HepG2 (cell line): ENCODE results near the gene P2RX7. TPM values are rescaled to one million over a fixed set of nuclear protein-coding genes. Genes with fewer than 3 reads are reported as not detected.

Source experiments
- ASH2L ChIP-seq: fragments of 300-600, 200-600 bp; sonication (generic); IDR thresholded peaks from 2 replicates; pipeline ENCODE4 v1.7.0; 2017; ENCODE audit warnings: low read depth, mild to moderate bottlenecking, moderate library complexity, mixed read lengths, low read length; ENCODE audit not compliant: insufficient read length
- ATAD3A ChIP-seq: sonication (generic); formaldehyde crosslinking; IDR thresholded peaks from 2 replicates; pipeline ENCODE4 v1.4.0; 2020; ENCODE audit warnings: missing genetic modification reagents
- CBX5 ChIP-seq: sonication (generic); formaldehyde crosslinking; IDR thresholded peaks from 2 replicates; pipeline ENCODE4 v1.4.0; 2020; ENCODE audit warnings: missing genetic modification reagents, borderline replicate concordance
- FOXA1 ChIP-seq, 2 experiments: fragments of 450-650 bp in 1 of 2; sonication (generic) in 1 of 2; formaldehyde crosslinking in 1 of 2; IDR thresholded peaks; 2 replicates each; pipeline versions ENCODE4 v1.4.0 to v1.6.1; 2016 to 2020; ENCODE audit warnings: missing genetic modification reagents in 1 of 2
- HOXA3 ChIP-seq: sonication (generic); formaldehyde crosslinking; IDR thresholded peaks from 2 replicates; pipeline ENCODE4 v1.5.0; 2020; ENCODE audit warnings: missing genetic modification reagents
- MATR3 ChIP-seq: sonication (generic); formaldehyde crosslinking; IDR thresholded peaks from 2 replicates; pipeline ENCODE4 v1.4.0; 2020; ENCODE audit warnings: missing genetic modification reagents
- NFE2L1 ChIP-seq: sonication (generic); formaldehyde crosslinking; IDR thresholded peaks from 2 replicates; pipeline ENCODE4 v1.4.0; 2020; ENCODE audit warnings: missing genetic modification reagents, mild to moderate bottlenecking, borderline replicate concordance
- PHB2 ChIP-seq: fragments of 450-650 bp; IDR thresholded peaks from 2 replicates; pipeline ENCODE4 v1.6.1; 2018; ENCODE audit not compliant: partially characterized antibody
- RARG ChIP-seq: sonication (generic); formaldehyde crosslinking; IDR thresholded peaks from 2 replicates; pipeline ENCODE4 v1.4.0; 2020; ENCODE audit warnings: low read depth, mild to moderate bottlenecking, missing genetic modification reagents
- ZBTB42 ChIP-seq: sonication (generic); formaldehyde crosslinking; IDR thresholded peaks from 2 replicates; pipeline ENCODE4 v1.5.0; 2020; ENCODE audit warnings: mild to moderate bottlenecking, missing genetic modification reagents
- ZNF629 ChIP-seq: sonication (generic); formaldehyde crosslinking; conservative IDR thresholded peaks from 2 replicates; pipeline ENCODE4 v1.5.0; 2020; ENCODE audit warnings: missing genetic modification reagents
- ZNF7 ChIP-seq: IDR thresholded peaks from 2 replicates; pipeline ENCODE4 v1.6.1; 2016; ENCODE audit warnings: missing biosample characterization, missing genetic modification reagents
- ZNF790 ChIP-seq: sonication (generic); formaldehyde crosslinking; IDR thresholded peaks from 2 replicates; pipeline ENCODE4 v1.8.0; 2022; ENCODE audit warnings: missing genetic modification reagents, mild to moderate bottlenecking, borderline replicate concordance
- polyA plus RNA-seq, 8 experiments: library from polyadenylated mRNA; depleted of rRNA in 3 of 8; stranded (reverse) in 7 of 8; unstranded in 1 of 8; fragments of >200 nt; fragmentation: Illumina TruSeq in 4 of 8; extraction: Trizol in 4 of 8; gene quantifications; 2 replicates each; pipeline versions ENCODE4 v1.2.1 to v1.2.3, GENCODE V29; 2011 to 2016; ENCODE audit warnings: low read depth in 4 of 8, missing spikeins in 1 of 8, mixed read lengths in 1 of 8; ENCODE audit not compliant: insufficient read depth in 1 of 8
- total RNA-seq, 5 experiments: library from RNA; depleted of rRNA; stranded (reverse); fragments of >200 nt; fragmentation: Illumina TruSeq; extraction: Trizol; gene quantifications; 2 replicates each; pipeline ENCODE4 v1.2.3, GENCODE V29; 2016; ENCODE audit warnings: low read depth in 1 of 5
- TF ChIP-seq, protein P1 (sequence below): sonication (generic); formaldehyde crosslinking; conservative IDR thresholded peaks from 2 replicates; pipeline ENCODE4 v1.4.0; 2020; ENCODE audit warnings: mild to moderate bottlenecking, missing genetic modification reagents, moderate library complexity
- TF ChIP-seq, protein P2 (sequence below), 2 experiments: IDR thresholded peaks; 2 replicates each; pipeline ENCODE4 v1.6.1; 2011 to 2012; ENCODE audit warnings: low read length in 2 of 2, borderline replicate concordance in 1 of 2, low read depth in 1 of 2, mild to moderate bottlenecking in 1 of 2, moderate library complexity in 1 of 2
- TF ChIP-seq, protein P3 (sequence below): sonication (generic); formaldehyde crosslinking; IDR thresholded peaks from 2 replicates; pipeline ENCODE4 v1.4.0; 2020; ENCODE audit warnings: missing genetic modification reagents
- TF ChIP-seq, protein P4 (sequence below): sonication (generic); formaldehyde crosslinking; IDR thresholded peaks from 2 replicates; pipeline ENCODE4 v1.4.0; 2020; ENCODE audit warnings: missing genetic modification reagents, mild to moderate bottlenecking, borderline replicate concordance

The P2RX7 gene
- total and polyA plus RNA-seq, 2 of the 13 experiments (the other 11 are each of a cell fraction or from before 2014, with no cell fraction given), result 0.13 to 0.73 TPM

DNA sequence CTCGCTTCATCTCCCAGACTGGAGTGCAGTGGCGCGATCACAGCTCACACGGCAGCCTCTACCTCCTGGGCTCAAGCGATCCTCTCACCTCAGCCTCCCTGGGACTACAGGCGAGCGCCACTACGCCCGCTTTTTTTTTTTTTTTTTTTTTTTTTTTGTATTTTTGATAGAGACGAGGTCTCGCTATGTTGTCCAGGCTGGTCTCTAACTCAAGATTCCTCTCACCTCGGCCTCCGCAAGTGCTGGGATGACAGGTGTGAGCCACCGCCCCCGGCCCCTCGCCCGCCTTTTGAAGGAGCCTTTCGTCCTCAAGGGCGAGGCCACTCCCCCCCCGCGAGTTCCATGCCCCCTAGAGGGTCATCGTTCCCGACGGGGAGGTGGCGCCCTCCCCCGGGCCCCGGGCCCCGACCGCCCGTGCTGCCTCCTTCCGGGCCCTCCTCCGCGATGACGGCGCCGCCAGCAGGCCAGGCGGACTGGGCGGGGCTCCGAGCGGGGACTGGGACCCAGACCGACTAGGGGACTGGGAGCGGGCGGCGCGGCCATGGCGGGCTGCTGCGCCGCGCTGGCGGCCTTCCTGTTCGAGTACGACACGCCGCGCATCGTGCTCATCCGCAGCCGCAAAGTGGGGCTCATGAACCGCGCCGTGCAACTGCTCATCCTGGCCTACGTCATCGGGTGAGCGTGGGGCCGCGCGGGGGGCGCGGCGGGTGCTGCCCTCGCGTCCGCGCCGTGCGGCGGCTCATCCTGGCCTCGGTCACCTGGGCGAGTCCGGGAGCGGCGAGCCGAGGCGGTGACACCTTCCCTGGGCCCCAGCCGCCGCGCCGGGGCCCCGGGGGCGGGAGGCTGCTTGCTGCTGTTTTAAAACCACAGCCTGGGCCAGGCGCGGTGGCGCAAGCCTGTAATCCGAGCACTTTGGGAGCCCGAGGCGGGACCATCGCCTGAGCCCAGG lies 77.2 kb downstream of the P2RX7 start, which contains the start of gene P2RX4 (continued):
- no peak for TF ChIP-seq RARG
- TF ChIP-seq NFE2L1, result no peak
- TF ChIP-seq, protein P1, sequence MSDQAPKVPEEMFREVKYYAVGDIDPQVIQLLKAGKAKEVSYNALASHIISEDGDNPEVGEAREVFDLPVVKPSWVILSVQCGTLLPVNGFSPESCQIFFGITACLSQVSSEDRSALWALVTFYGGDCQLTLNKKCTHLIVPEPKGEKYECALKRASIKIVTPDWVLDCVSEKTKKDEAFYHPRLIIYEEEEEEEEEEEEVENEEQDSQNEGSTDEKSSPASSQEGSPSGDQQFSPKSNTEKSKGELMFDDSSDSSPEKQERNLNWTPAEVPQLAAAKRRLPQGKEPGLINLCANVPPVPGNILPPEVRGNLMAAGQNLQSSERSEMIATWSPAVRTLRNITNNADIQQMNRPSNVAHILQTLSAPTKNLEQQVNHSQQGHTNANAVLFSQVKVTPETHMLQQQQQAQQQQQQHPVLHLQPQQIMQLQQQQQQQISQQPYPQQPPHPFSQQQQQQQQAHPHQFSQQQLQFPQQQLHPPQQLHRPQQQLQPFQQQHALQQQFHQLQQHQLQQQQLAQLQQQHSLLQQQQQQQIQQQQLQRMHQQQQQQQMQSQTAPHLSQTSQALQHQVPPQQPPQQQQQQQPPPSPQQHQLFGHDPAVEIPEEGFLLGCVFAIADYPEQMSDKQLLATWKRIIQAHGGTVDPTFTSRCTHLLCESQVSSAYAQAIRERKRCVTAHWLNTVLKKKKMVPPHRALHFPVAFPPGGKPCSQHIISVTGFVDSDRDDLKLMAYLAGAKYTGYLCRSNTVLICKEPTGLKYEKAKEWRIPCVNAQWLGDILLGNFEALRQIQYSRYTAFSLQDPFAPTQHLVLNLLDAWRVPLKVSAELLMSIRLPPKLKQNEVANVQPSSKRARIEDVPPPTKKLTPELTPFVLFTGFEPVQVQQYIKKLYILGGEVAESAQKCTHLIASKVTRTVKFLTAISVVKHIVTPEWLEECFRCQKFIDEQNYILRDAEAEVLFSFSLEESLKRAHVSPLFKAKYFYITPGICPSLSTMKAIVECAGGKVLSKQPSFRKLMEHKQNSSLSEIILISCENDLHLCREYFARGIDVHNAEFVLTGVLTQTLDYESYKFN, result no peak
- no peak for TF ChIP-seq PHB2
- no peak for TF ChIP-seq ZNF7
- no peak for TF ChIP-seq ZNF629
- peak; percentile 86 for TF ChIP-seq HOXA3 (CRISPR knock-in tag)
- TF ChIP-seq ZBTB42 (CRISPR knock-in tag), result no peak
- TF ChIP-seq, protein P2, sequence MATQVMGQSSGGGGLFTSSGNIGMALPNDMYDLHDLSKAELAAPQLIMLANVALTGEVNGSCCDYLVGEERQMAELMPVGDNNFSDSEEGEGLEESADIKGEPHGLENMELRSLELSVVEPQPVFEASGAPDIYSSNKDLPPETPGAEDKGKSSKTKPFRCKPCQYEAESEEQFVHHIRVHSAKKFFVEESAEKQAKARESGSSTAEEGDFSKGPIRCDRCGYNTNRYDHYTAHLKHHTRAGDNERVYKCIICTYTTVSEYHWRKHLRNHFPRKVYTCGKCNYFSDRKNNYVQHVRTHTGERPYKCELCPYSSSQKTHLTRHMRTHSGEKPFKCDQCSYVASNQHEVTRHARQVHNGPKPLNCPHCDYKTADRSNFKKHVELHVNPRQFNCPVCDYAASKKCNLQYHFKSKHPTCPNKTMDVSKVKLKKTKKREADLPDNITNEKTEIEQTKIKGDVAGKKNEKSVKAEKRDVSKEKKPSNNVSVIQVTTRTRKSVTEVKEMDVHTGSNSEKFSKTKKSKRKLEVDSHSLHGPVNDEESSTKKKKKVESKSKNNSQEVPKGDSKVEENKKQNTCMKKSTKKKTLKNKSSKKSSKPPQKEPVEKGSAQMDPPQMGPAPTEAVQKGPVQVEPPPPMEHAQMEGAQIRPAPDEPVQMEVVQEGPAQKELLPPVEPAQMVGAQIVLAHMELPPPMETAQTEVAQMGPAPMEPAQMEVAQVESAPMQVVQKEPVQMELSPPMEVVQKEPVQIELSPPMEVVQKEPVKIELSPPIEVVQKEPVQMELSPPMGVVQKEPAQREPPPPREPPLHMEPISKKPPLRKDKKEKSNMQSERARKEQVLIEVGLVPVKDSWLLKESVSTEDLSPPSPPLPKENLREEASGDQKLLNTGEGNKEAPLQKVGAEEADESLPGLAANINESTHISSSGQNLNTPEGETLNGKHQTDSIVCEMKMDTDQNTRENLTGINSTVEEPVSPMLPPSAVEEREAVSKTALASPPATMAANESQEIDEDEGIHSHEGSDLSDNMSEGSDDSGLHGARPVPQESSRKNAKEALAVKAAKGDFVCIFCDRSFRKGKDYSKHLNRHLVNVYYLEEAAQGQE (IDR thresholded peaks at IDR 0.05; ENCODE audit: borderline replicate concordance in 1 of 2, low read depth in 1 of 2, low read length in 2 of 2), result no peak
- no peak for TF ChIP-seq FOXA1 (IDR thresholded peaks at IDR 0.05)
- 0 out of 2 replicates have a peak, but pooled peaks have one; percentile 2 for TF ChIP-seq FOXA1 (CRISPR knock-in tag; IDR thresholded peaks at IDR 0.05)
- TF ChIP-seq MATR3 (CRISPR knock-in tag), result no peak
- TF ChIP-seq ATAD3A (CRISPR knock-in tag), result no peak
- TF ChIP-seq, protein P3, sequence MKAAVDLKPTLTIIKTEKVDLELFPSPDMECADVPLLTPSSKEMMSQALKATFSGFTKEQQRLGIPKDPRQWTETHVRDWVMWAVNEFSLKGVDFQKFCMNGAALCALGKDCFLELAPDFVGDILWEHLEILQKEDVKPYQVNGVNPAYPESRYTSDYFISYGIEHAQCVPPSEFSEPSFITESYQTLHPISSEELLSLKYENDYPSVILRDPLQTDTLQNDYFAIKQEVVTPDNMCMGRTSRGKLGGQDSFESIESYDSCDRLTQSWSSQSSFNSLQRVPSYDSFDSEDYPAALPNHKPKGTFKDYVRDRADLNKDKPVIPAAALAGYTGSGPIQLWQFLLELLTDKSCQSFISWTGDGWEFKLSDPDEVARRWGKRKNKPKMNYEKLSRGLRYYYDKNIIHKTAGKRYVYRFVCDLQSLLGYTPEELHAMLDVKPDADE (CRISPR knock-in tag), result no peak
- TF ChIP-seq, protein P4, sequence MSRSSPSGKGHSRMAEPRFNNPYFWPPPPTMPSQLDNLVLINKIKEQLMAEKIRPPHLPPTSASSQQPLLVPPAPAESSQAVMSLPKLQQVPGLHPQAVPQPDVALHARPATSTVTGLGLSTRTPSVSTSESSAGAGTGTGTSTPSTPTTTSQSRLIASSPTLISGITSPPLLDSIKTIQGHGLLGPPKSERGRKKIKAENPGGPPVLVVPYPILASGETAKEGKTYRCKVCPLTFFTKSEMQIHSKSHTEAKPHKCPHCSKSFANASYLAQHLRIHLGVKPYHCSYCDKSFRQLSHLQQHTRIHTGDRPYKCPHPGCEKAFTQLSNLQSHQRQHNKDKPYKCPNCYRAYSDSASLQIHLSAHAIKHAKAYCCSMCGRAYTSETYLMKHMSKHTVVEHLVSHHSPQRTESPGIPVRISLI (CRISPR knock-in tag), result no peak
- no peak for TF ChIP-seq ZNF790 (CRISPR knock-in tag)
- TF ChIP-seq ASH2L, result peak; percentile 61
- no peak for TF ChIP-seq CBX5 (CRISPR knock-in tag)
